Measurements from ENCODE around the gene ZNF679.
"Not testable (repeated sequence)": the region's sequence is repeated elsewhere in the genome, so short reads cannot be mapped to it uniquely, and the experiment has no call there.

ZNF679 gene

GRCh38 chr7:64312826-64313225 lies 84.6 kb downstream of the ZNF679 start:
- Histone ChIP-seq H3K27me3 (ENCODE audit: insufficient read depth, low read length, poor library complexity) (no peaks in the 10 kb centered on the region), H3K36me3 (ENCODE audit: insufficient read depth, low read length) (peaks cover 36% of the 10 kb centered on the region), H3K4me1 (ENCODE audit: insufficient read depth, low read length) (peaks cover 52% of the 10 kb centered on the region), H3K79me2 (ENCODE audit: insufficient read depth, low read length) (peaks cover 49% of the 10 kb centered on the region), H2AFZ (ENCODE audit: low read depth, low read length) (peak overlapping the region; percentile 57; the same call in 1 of the 2 replicates), H3K27ac (ENCODE audit: low read length) (peak overlapping the region; percentile 80), H3K4me2 (ENCODE audit: insufficient read depth, low read length) (peak overlapping the region; percentile 87), H3K4me3 (ENCODE audit: low read depth in 1 of 2, low read length in 2 of 2) (peak overlapping the region in 1 of 2 experiments; percentile 82; a peak in 1 of 4 replicates), H4K20me1 (ENCODE audit: insufficient read depth, low read length) (no peaks in the 10 kb centered on the region), H3K9me3 (ENCODE audit: insufficient read depth, low read length, severe bottlenecking) (peaks cover 9% of the 10 kb centered on the region), H3K9ac (ENCODE audit: low read depth, low read length) (peak overlapping the region; percentile 80)
- TF ChIP-seq CTCF (IDR thresholded peaks at IDR 0.05; ENCODE audit: borderline replicate concordance, extremely low read depth, low read length, poor library complexity, severe bottlenecking) = no peak
- no peak for TF ChIP-seq EZH2 (IDR thresholded peaks at IDR 0.05; ENCODE audit: borderline replicate concordance, low read depth, low read length, severe bottlenecking)
- DNase-seq (no peak), ATAC-seq (ENCODE audit: insufficient read depth, low read depth) (no peak)

GRCh38 chr7:64313740-64314491 lies 85.6 kb downstream of the ZNF679 start, which contains the start of gene ZNF736:
Gene ZNF736, plus strand, starts transcription at chr7:64313961. Its CDS starts 190 bp downstream, at chr7:64314151.
- Histone ChIP-seq H3K79me2 (ENCODE audit: insufficient read depth, low read length) (peaks cover 57% of the 10 kb centered on the region), H3K4me3 (ENCODE audit: low read depth in 1 of 2, low read length in 2 of 2) (peak within 1 kb of the TSS; percentile 82 to 83), H3K9ac (ENCODE audit: low read depth, low read length) (peak within 1 kb of the TSS; percentile 80), H3K4me1 (ENCODE audit: insufficient read depth, low read length) (peaks cover 41% of the 10 kb centered on the region), H3K36me3 (ENCODE audit: insufficient read depth, low read length) (peaks cover 43% of the 10 kb centered on the region), H4K20me1 (ENCODE audit: insufficient read depth, low read length) (no peaks in the 10 kb centered on the region), H3K9me3 (ENCODE audit: insufficient read depth, low read length, severe bottlenecking) (peaks cover 9% of the 10 kb centered on the region), H3K27ac (ENCODE audit: low read length) (peak within 1 kb of the TSS; percentile 95), H3K4me2 (ENCODE audit: insufficient read depth, low read length) (peak within 1 kb of the TSS; percentile 87), H2AFZ (ENCODE audit: low read depth, low read length) (peak within 1 kb of the TSS; percentile 85), H3K27me3 (ENCODE audit: insufficient read depth, low read length, poor library complexity) (no peaks in the 10 kb centered on the region)
- TF ChIP-seq CTCF (IDR thresholded peaks at IDR 0.05; ENCODE audit: borderline replicate concordance, extremely low read depth, low read length, poor library complexity, severe bottlenecking) (no peak), EZH2 (IDR thresholded peaks at IDR 0.05; ENCODE audit: borderline replicate concordance, low read depth, low read length, severe bottlenecking) (no peak)
- peak; percentile 98 for ATAC-seq (ENCODE audit: insufficient read depth, low read depth)
- peak; percentile 94 for DNase-seq

- no peak for ATAC-seq (ENCODE audit: insufficient read depth, low read depth)
These were observed 86.3 kb downstream of the ZNF679 start for GRCh38 chr7:64314566-64314965.

GRCh38 chr7:64316031-64316742 lies 87.9 kb downstream of the ZNF679 start:
- H3K27ac ChIP-seq (ENCODE audit: low read length); H3K27me3 ChIP-seq (ENCODE audit: insufficient read depth, low read length, poor library complexity); H2AFZ ChIP-seq (ENCODE audit: low read depth, low read length); H4K20me1 ChIP-seq (ENCODE audit: insufficient read depth, low read length); ATAC-seq (ENCODE audit: insufficient read depth, low read depth); DNase-seq; H3K9ac ChIP-seq (ENCODE audit: low read depth, low read length): not testable (repeated sequence)
- peaks cover 41% of the 10 kb centered on the region for H3K36me3 ChIP-seq (ENCODE audit: insufficient read depth, low read length)
- H3K4me1 ChIP-seq (ENCODE audit: insufficient read depth, low read length) = peaks cover 36% of the 10 kb centered on the region
- peak overlapping the region in 1 of 2 experiments; percentile 82; a peak in 2 of 4 replicates for H3K4me3 ChIP-seq (ENCODE audit: low read depth in 1 of 2, low read length in 2 of 2)
- H3K4me2 ChIP-seq (ENCODE audit: insufficient read depth, low read length) = peak overlapping the region; percentile 87; the same call in 1 of the 2 replicates
- H3K79me2 ChIP-seq (ENCODE audit: insufficient read depth, low read length) = peaks cover 77% of the 10 kb centered on the region
- peaks cover 13% of the 10 kb centered on the region for H3K9me3 ChIP-seq (ENCODE audit: insufficient read depth, low read length, severe bottlenecking)

More at GRCh38 chr7:64314566-64314965, 86.3 kb downstream of the ZNF679 start:
- H3K4me1 ChIP-seq (ENCODE audit: insufficient read depth, low read length) = peaks cover 36% of the 10 kb centered on the region
- H3K27me3 ChIP-seq (ENCODE audit: insufficient read depth, low read length, poor library complexity) = no peaks in the 10 kb centered on the region
- no peak for TF ChIP-seq EZH2 (IDR thresholded peaks at IDR 0.05; ENCODE audit: borderline replicate concordance, low read depth, low read length, severe bottlenecking)
- TF ChIP-seq CTCF (IDR thresholded peaks at IDR 0.05; ENCODE audit: borderline replicate concordance, extremely low read depth, low read length, poor library complexity, severe bottlenecking) = no peak
- H3K4me2 ChIP-seq (ENCODE audit: insufficient read depth, low read length) = peak overlapping the region; percentile 87
- H3K27ac ChIP-seq (ENCODE audit: low read length) = peak overlapping the region; percentile 95
- H3K36me3 ChIP-seq (ENCODE audit: insufficient read depth, low read length) = peaks cover 45% of the 10 kb centered on the region
- H3K9ac ChIP-seq (ENCODE audit: low read depth, low read length) = peak overlapping the region; percentile 80
- peak overlapping the region; percentile 82 to 83 for H3K4me3 ChIP-seq (ENCODE audit: low read depth in 1 of 2, low read length in 2 of 2)
- peaks cover 64% of the 10 kb centered on the region for H3K79me2 ChIP-seq (ENCODE audit: insufficient read depth, low read length)
- H2AFZ ChIP-seq (ENCODE audit: low read depth, low read length) = peak overlapping the region; percentile 85
- H3K9me3 ChIP-seq (ENCODE audit: insufficient read depth, low read length, severe bottlenecking) = peaks cover 9% of the 10 kb centered on the region
- DNase-seq = peak; percentile 30
- H4K20me1 ChIP-seq (ENCODE audit: insufficient read depth, low read length) = no peaks in the 10 kb centered on the region
